ENCODE measurements around the gene CRACDL.

CRACDL gene

GRCh38 chr2:98886066-98886554 lies 49.9 kb downstream of the CRACDL start:
- TF ChIP-seq, protein P1, sequence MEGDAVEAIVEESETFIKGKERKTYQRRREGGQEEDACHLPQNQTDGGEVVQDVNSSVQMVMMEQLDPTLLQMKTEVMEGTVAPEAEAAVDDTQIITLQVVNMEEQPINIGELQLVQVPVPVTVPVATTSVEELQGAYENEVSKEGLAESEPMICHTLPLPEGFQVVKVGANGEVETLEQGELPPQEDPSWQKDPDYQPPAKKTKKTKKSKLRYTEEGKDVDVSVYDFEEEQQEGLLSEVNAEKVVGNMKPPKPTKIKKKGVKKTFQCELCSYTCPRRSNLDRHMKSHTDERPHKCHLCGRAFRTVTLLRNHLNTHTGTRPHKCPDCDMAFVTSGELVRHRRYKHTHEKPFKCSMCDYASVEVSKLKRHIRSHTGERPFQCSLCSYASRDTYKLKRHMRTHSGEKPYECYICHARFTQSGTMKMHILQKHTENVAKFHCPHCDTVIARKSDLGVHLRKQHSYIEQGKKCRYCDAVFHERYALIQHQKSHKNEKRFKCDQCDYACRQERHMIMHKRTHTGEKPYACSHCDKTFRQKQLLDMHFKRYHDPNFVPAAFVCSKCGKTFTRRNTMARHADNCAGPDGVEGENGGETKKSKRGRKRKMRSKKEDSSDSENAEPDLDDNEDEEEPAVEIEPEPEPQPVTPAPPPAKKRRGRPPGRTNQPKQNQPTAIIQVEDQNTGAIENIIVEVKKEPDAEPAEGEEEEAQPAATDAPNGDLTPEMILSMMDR (IDR thresholded peaks at IDR 0.05; ENCODE audit: insufficient read depth, low read depth, low read length, missing control alignments), result no peak

GRCh38 chr2:98884658-98885057 lies 51.4 kb downstream of the CRACDL start:
- no peak for DNase-seq (ENCODE audit: low read depth)
- TF ChIP-seq, protein P1 (IDR thresholded peaks at IDR 0.05; ENCODE audit: insufficient read depth, low read depth, low read length, missing control alignments), result no peak
- H3K4me3 ChIP-seq (ENCODE audit: low read length), result no peak overlapping the region

More at GRCh38 chr2:98886066-98886554, 49.9 kb downstream of the CRACDL start:
- H3K4me3 ChIP-seq (ENCODE audit: low read length), result no peak overlapping the region
- no peak for DNase-seq (ENCODE audit: low read depth)

DNA sequence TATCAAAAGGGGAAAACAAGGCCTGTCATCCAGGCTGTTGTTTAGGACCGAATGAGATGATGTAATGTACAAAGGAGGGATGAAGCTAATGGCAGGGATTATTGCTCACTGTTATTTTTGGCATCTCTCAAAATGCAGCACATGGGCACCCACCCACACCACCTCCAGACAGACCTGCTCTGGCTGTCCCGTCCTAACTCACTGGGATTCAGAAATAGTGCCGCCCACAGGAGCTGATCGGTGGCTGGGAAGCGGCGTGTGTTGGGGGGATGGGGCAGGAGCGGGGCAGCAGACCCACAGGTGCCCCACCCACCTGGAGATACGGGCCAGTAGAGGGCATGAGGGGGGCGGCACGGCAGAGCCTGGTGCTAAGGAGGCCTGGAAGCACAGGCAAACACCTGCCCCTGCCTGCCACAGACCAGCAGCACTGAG lies 52.2 kb downstream of the CRACDL start:
- peak; percentile 52 for DNase-seq (ENCODE audit: low read depth)
- no peak overlapping the region for H3K4me3 ChIP-seq (ENCODE audit: low read length)
- TF ChIP-seq, protein P1 (IDR thresholded peaks at IDR 0.05; ENCODE audit: insufficient read depth, low read depth, low read length, missing control alignments), result no peak

- TF ChIP-seq, protein P1 (IDR thresholded peaks at IDR 0.05; ENCODE audit: insufficient read depth, low read depth, low read length, missing control alignments), result no peak
- H3K4me3 ChIP-seq (ENCODE audit: low read length), result no peak overlapping the region
- DNase-seq (ENCODE audit: low read depth), result no peak
These were observed 52.9 kb downstream of the CRACDL start for GRCh38 chr2:98882971-98883779.

GRCh38 chr2:98882368-98882767 lies 53.7 kb downstream of the CRACDL start:
- TF ChIP-seq, protein P1 (IDR thresholded peaks at IDR 0.05; ENCODE audit: insufficient read depth, low read depth, low read length, missing control alignments), result no peak
- no peak overlapping the region for H3K4me3 ChIP-seq (ENCODE audit: low read length)
- DNase-seq (ENCODE audit: low read depth), result no peak

GRCh38 chr2:98881153-98881650 lies 54.8 kb downstream of the CRACDL start:
- H3K4me3 ChIP-seq (ENCODE audit: low read length), result no peak overlapping the region
- DNase-seq (ENCODE audit: low read depth), result peak; percentile 65
- TF ChIP-seq, protein P1 (IDR thresholded peaks at IDR 0.05; ENCODE audit: insufficient read depth, low read depth, low read length, missing control alignments), result no peak
